WTC11 (cell line): ENCODE data around the gene HPCA.

Source experiments
- CBFB ChIP-seq: sonication (generic); formaldehyde crosslinking; IDR thresholded peaks from 2 replicates; pipeline ENCODE4 v1.8.1; 2022; ENCODE audit warnings: mild to moderate bottlenecking, low read depth, missing genetic modification reagents
- CTCF ChIP-seq: fragments of 200-600 bp; IDR thresholded peaks from 2 replicates; pipeline ENCODE4 v1.8.0; 2022; ENCODE audit warnings: antibody characterized with exemption
- ELF4 ChIP-seq: sonication (generic); formaldehyde crosslinking; IDR thresholded peaks from 2 replicates; pipeline ENCODE4 v1.8.1; 2022; ENCODE audit warnings: low read depth, mild to moderate bottlenecking, moderate library complexity, missing genetic modification reagents
- ESRRA ChIP-seq: sonication (generic); formaldehyde crosslinking; IDR thresholded peaks from 2 replicates; pipeline ENCODE4 v1.8.1; 2022; ENCODE audit warnings: mild to moderate bottlenecking, missing genetic modification reagents, borderline replicate concordance
- HMGXB4 ChIP-seq: sonication (generic); formaldehyde crosslinking; IDR thresholded peaks from 2 replicates; pipeline ENCODE4 v1.8.1; 2023; ENCODE audit warnings: mild to moderate bottlenecking, moderate library complexity, missing genetic modification reagents
- KAT7 ChIP-seq: sonication (generic); formaldehyde crosslinking; IDR thresholded peaks from 2 replicates; pipeline ENCODE4 v1.8.1; 2023; ENCODE audit warnings: missing genetic modification reagents, mild to moderate bottlenecking, borderline replicate concordance
- MAX ChIP-seq: sonication (generic); formaldehyde crosslinking; IDR thresholded peaks from 2 replicates; pipeline ENCODE4 v1.8.0; 2022; ENCODE audit warnings: mild to moderate bottlenecking, missing genetic modification reagents
- NR1H2 ChIP-seq: sonication (generic); formaldehyde crosslinking; IDR thresholded peaks from 2 replicates; pipeline ENCODE4 v1.9.0; 2021; ENCODE audit warnings: mild to moderate bottlenecking, moderate library complexity, missing genetic modification reagents
- TP53 ChIP-seq: sonication (generic); formaldehyde crosslinking; IDR thresholded peaks from 2 replicates; pipeline ENCODE4 v1.8.1; 2023; ENCODE audit warnings: mild to moderate bottlenecking, missing genetic modification reagents

GRCh38 chr1:32889731-32890278 is 3.5 kb downstream of the HPCA start:
- TF ChIP-seq ESRRA (CRISPR knock-in tag) (no peak), CBFB (no peak), ELF4 (CRISPR knock-in tag) (no peak), CTCF (no peak), TP53 (no peak), NR1H2 (CRISPR knock-in tag) (no peak), HMGXB4 (no peak), MAX (no peak), KAT7 (CRISPR knock-in tag) (no peak)
